GM19023 (cell line): ENCODE results near the gene CCDC107.

Experiments used
- ATAC-seq: cut with Tn5 transposase; IDR thresholded peaks from one replicate; pipeline ENCODE4 v1.9.1; 2021; ENCODE audit warnings: mild to moderate bottlenecking, moderate library complexity; ENCODE audit not compliant: unreplicated experiment

Gene CCDC107

GRCh38 chr9:35682051-35682450 is 24.0 kb downstream of the CCDC107 start:
- no peak for ATAC-seq

GRCh38 chr9:35682520-35683315 is 24.6 kb downstream of the CCDC107 start:
- no peak for ATAC-seq

- no peak for ATAC-seq
These were observed 25.2 kb downstream of the CCDC107 start for GRCh38 chr9:35683323-35683722.

GRCh38 chr9:35684921-35685320 is 26.8 kb downstream of the CCDC107 start:
- ATAC-seq: no peak

GRCh38 chr9:35685506-35685905 is 27.4 kb downstream of the CCDC107 start:
- ATAC-seq: no peak

- no peak for ATAC-seq
These were observed 28.4 kb downstream of the CCDC107 start for GRCh38 chr9:35686222-35687203.

- ATAC-seq: no peak
These were observed 29.2 kb downstream of the CCDC107 start for GRCh38 chr9:35687306-35687705.

GRCh38 chr9:35687972-35688557 is 30.0 kb downstream of the CCDC107 start:
- no peak for ATAC-seq

- ATAC-seq: no peak
These were observed 30.8 kb downstream of the CCDC107 start for GRCh38 chr9:35688558-35689541.

GRCh38 chr9:35689542-35690293 is 31.6 kb downstream of the CCDC107 start, which contains the start of gene TPM2:
TPM2 (minus strand) TSS chr9:35689925; CDS start chr9:35689817, 108 bp downstream.
- ATAC-seq: no peak

- no peak for ATAC-seq
These were observed 32.2 kb downstream of the CCDC107 start for GRCh38 chr9:35690294-35690613.

GRCh38 chr9:35690614-35691333 is 32.7 kb downstream of the CCDC107 start:
- ATAC-seq: no peak

- no peak for ATAC-seq
These were observed 33.2 kb downstream of the CCDC107 start for GRCh38 chr9:35691334-35691650.

- no peak for ATAC-seq
These were observed 33.7 kb downstream of the CCDC107 start for GRCh38 chr9:35691757-35692301.

GRCh38 chr9:35695943-35696401 is 37.9 kb downstream of the CCDC107 start:
- ATAC-seq: no peak

- peak; percentile 73 for ATAC-seq
These were observed 38.6 kb downstream of the CCDC107 start for GRCh38 chr9:35696520-35697215.

- ATAC-seq: no peak
These were observed 39.4 kb downstream of the CCDC107 start for GRCh38 chr9:35697486-35697885.

GRCh38 chr9:35698231-35698630 is 40.1 kb downstream of the CCDC107 start:
- no peak for ATAC-seq
